HG03520 (cell line): Measurements from ENCODE around the gene LTBP3.

Experiments
- ATAC-seq: cut with Tn5 transposase; IDR thresholded peaks from one replicate; pipeline ENCODE4 v1.9.1; 2021; ENCODE audit warnings: mild to moderate bottlenecking, moderate library complexity; ENCODE audit not compliant: unreplicated experiment

LTBP3 gene

GRCh38 chr11:65558002-65558929, at the start of gene LTBP3:
Gene LTBP3 (minus strand): TSS chr11:65558359. CDS start chr11:65557959, 400 bp downstream.
- no peak for ATAC-seq

GRCh38 chr11:65606876-65607613, 48.9 kb upstream of the LTBP3 start:
- ATAC-seq: no peak

GRCh38 chr11:65604258-65604657, 46.1 kb upstream of the LTBP3 start:
- ATAC-seq: no peak

GRCh38 chr11:65599955-65600246, 41.7 kb upstream of the LTBP3 start:
- no peak for ATAC-seq

GRCh38 chr11:65599216-65599954, 41.2 kb upstream of the LTBP3 start:
- no peak for ATAC-seq

- no peak for ATAC-seq
Observed at GRCh38 chr11:65598258-65598699, 40.1 kb upstream of the LTBP3 start.

GRCh38 chr11:65596520-65596919, 38.4 kb upstream of the LTBP3 start:
- no peak for ATAC-seq

- ATAC-seq: no peak
Observed at GRCh38 chr11:65595543-65596281, 37.6 kb upstream of the LTBP3 start, which contains the start of gene KCNK7. Gene KCNK7 (minus strand): TSS chr11:65595800. CDS start chr11:65595772, 28 bp downstream.

- no peak for ATAC-seq
Observed at GRCh38 chr11:65595131-65595530, 37.0 kb upstream of the LTBP3 start.

- no peak for ATAC-seq
Observed at GRCh38 chr11:65593518-65594414, 35.6 kb upstream of the LTBP3 start.

- ATAC-seq: no peak
Observed at GRCh38 chr11:65592858-65593517, 34.8 kb upstream of the LTBP3 start.

- no peak for ATAC-seq
Observed at GRCh38 chr11:65591939-65592857, 34.0 kb upstream of the LTBP3 start.

- no peak for ATAC-seq
Observed at GRCh38 chr11:65590240-65590738, 32.1 kb upstream of the LTBP3 start.

- no peak for ATAC-seq
Observed at GRCh38 chr11:65589444-65590239, 31.5 kb upstream of the LTBP3 start.

GRCh38 chr11:65588199-65589054, 30.3 kb upstream of the LTBP3 start:
- ATAC-seq: peak; percentile 61

GRCh38 chr11:65586676-65587075, 28.5 kb upstream of the LTBP3 start:
- ATAC-seq: no peak
